GM18861 (cell line): Measurements from ENCODE around the gene SMARCD2.
"Not testable (repeated sequence)": the region's sequence is repeated elsewhere in the genome, so short reads cannot be mapped to it uniquely, and the experiment has no call there.

ENCODE experiments used
- ATAC-seq: cut with Tn5 transposase; IDR thresholded peaks from one replicate; pipeline ENCODE4 v1.9.1; 2021; ENCODE audit not compliant: unreplicated experiment

The SMARCD2 gene

DNA sequence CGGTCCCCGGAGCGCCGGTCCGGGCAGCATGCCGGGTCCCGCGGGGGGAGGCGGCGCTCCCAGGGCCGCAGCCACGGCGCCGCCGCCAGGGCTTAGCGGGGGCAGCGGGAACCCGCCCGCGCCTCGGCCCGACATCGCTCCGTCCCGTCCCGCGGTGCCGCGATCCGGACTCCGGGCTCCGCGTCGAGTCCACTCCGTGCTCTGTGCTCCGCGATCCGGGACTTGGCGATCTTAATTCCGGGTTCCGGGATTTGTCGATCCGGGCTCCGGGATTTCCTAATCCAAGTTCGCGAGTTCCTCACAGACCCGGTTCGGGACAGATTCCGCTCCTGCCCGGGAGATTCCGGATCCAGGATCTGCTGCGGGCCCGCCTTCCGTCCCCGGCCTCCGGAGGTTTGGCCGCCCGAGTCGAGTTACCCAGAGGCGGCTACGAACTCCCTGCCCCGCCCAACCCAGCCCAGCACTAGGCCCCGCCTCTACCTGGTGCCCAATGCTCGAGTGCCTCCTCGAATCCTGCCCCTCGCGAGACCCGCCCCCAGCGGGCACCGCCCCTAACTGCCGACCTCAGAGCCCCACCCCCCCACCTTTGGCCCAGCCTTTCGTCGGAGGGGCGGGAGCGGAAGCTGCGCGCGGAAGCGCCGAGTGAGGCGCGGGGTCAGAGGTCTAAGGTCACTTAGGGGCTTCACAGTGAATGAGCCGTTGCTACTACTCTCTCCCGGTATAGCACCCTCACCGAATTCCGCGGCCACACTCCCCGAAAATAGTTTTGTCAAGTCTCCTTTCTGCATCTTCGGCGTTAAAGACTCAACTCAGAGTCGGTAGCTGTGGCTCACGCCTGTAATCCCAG, at the start of gene SMARCD2:
SMARCD2 (minus strand) TSS at position 146 of the 847 bp plus-strand sequence; CDS start at position 135, 11 bp downstream.
- peak; percentile 43 for ATAC-seq

- ATAC-seq: not testable (repeated sequence)
Measured at GRCh38 chr17:63889026-63889848, 46.8 kb upstream of the SMARCD2 start.

DNA sequence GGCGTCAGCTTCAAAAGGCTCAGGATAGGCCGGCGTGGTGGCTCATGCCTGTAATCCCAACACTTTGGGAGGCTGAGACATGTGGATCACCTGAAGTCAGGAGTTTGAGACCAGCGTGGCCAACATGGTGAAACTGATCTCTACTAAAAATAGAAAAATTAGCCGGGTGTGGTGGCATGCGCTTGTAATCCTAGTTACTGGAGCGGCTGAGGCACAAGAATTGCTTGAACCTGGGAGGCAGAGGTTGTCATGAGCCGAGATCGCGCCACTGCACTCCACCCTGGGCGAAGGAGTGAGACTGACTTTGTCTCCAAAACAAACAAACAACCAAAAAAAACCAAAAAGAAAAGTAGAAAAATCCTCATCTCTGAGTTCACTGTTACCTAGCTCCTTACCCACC, 42.6 kb upstream of the SMARCD2 start:
- ATAC-seq: not testable (repeated sequence)

- not testable (repeated sequence) for ATAC-seq
Measured at GRCh38 chr17:63882626-63883126, 40.2 kb upstream of the SMARCD2 start.

GRCh38 chr17:63881935-63882601, 39.6 kb upstream of the SMARCD2 start, which contains the start of gene GH2:
GH2 (minus strand) TSS chr17:63881944; CDS start chr17:63881801, 143 bp downstream.
- no peak for ATAC-seq

DNA sequence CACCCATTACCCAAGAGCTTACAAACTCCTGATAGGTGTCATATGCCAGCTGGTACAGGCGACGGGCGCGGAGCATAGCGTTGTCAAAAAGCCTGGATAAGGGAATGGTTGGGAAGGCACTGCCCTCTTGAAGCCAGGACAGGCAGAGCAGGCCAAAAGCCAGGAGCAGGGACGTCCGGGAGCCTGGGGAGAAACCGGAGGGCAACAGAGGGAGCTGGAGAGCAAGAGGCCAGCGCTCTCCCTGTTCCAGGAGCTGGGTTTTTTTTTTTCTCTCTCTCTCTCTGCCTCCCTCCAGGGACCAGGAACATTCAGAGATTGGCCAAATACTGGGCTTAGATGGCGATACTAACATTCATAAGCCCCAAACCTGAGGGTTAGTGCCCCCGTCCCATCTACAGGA, 38.9 kb upstream of the SMARCD2 start:
- not testable (repeated sequence) for ATAC-seq

GRCh38 chr17:63880706-63881105, 38.2 kb upstream of the SMARCD2 start:
- ATAC-seq: no peak

DNA sequence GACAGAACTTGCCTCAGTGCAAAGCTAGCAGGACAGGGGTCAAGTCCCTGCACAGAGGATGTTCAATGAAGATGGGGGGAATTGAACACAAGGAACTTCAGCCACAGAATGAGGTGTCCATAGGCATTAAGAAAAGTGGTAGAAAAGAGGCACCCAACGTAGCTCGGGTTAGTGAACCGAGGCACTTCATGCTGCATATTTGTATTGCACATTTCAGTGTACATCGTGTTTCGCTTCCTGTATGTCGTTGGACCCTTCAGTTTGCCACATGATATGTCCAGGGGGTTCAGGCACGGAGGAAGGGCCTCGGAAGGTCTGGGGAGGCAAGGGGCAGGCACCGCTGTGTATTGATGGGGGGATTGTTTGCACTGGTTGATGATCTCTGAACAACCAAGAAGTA, 35.9 kb upstream of the SMARCD2 start:
- ATAC-seq: not testable (repeated sequence)

- not testable (repeated sequence) for ATAC-seq
Measured at GRCh38 chr17:63874693-63875092, 32.2 kb upstream of the SMARCD2 start.

GRCh38 chr17:63874061-63874626, 31.7 kb upstream of the SMARCD2 start:
- not testable (repeated sequence) for ATAC-seq

- ATAC-seq: not testable (repeated sequence)
Measured at GRCh38 chr17:63873577-63873976, 31.1 kb upstream of the SMARCD2 start, which contains the start of gene CSH2. CSH2 (minus strand) TSS chr17:63873677; CDS start chr17:63873614, 63 bp downstream.

- ATAC-seq: not testable (repeated sequence)
Measured at GRCh38 chr17:63871646-63872365, 29.3 kb upstream of the SMARCD2 start.

DNA sequence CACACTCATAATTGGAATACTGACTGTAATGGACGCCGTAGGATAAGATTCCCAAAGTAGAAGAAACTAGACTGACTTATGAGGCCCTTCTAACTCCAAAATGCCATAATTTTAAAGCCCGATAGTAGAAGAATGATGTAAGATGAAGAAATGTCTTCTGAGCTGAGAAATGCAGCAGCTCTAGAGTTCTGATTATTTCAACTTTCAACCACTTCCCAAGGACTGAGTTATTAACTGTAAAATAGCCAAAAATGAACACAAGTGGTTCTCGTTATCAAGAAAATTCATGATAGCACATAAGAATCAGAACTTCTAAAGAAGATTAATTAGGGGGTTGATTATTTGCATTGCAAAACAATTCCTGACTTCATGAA, 27.8 kb upstream of the SMARCD2 start:
- ATAC-seq: not testable (repeated sequence)

GRCh38 chr17:63869491-63870291, 27.2 kb upstream of the SMARCD2 start:
- not testable (repeated sequence) for ATAC-seq

DNA sequence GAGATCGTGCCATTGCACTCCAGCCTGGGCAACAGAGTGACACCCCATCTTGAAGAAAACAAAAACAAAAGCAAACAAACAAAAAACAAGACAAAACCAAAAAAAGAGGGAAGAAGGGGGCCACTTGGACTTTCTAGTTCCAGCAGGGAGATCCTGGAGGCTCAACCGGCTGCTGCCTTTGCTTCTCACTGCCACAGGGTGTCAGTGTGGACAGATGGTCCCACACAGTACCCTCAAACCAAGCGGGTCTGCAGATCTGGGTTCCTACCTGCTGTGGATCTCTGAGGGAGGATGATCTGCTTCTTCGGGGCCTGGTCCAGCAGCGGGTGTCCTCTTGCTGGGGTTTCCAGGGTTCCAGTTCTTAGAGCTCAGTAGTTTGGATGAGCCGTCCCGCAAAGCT, 24.1 kb upstream of the SMARCD2 start:
- not testable (repeated sequence) for ATAC-seq

DNA sequence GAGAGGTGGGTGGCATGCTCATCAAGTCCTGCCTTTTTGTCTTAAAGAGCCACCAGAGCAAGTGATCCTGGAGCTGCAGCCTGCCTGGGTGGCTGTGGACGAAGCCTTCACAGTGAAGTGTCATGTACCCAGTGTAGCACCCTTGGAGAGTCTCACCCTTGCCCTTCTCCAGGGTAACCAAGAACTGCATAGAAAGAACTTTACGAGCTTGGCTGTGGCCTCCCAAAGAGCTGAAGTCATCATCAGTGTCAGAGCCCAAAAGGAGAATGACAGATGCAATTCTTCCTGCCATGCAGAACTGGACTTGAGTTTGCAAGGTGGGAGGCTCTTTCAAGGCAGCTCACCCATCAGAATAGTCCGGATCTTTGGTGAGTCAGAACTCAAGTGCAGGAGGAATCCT, 16.8 kb upstream of the SMARCD2 start:
- ATAC-seq: no peak

GRCh38 chr17:63856425-63856824, 13.9 kb upstream of the SMARCD2 start:
- ATAC-seq: not testable (repeated sequence)

GRCh38 chr17:63855185-63855584, 12.7 kb upstream of the SMARCD2 start:
- ATAC-seq: no peak

GRCh38 chr17:63854709-63855108, 12.2 kb upstream of the SMARCD2 start:
- ATAC-seq: no peak
